Activated CD8-positive, alpha-beta memory T cell treated with anti-CD3 and anti-CD28 coated beads, Interleukin-2, amount 50 U/mL, for 24 hours (primary cell): ENCODE data around the gene MTHFD1L.

Source experiments
- DNase-seq: peaks from one replicate; pipeline ENCODE4 v3.0.0-alpha.2; 2020; ENCODE audit errors: extremely low read depth

MTHFD1L gene

GRCh38 chr6:150866147-150866990 lies 867 bp downstream of the MTHFD1L start:
- DNase-seq: peak; percentile 38

GRCh38 chr6:150866991-150867501 lies 1.5 kb downstream of the MTHFD1L start:
- no peak for DNase-seq

- no peak for DNase-seq
Observed at GRCh38 chr6:150868759-150869158, 3.3 kb downstream of the MTHFD1L start.

GRCh38 chr6:150874179-150874578 lies 8.7 kb downstream of the MTHFD1L start:
- no peak for DNase-seq

GRCh38 chr6:150875841-150876240 lies 10.3 kb downstream of the MTHFD1L start:
- DNase-seq: no peak

GRCh38 chr6:150876598-150876997 lies 11.1 kb downstream of the MTHFD1L start:
- no peak for DNase-seq

GRCh38 chr6:150877928-150878327 lies 12.4 kb downstream of the MTHFD1L start:
- DNase-seq: no peak

- DNase-seq: no peak
Observed at GRCh38 chr6:150878347-150879213, 13.1 kb downstream of the MTHFD1L start.

- no peak for DNase-seq
Observed at GRCh38 chr6:150880336-150880735, 14.8 kb downstream of the MTHFD1L start.

GRCh38 chr6:150881911-150882481 lies 16.5 kb downstream of the MTHFD1L start:
- no peak for DNase-seq

GRCh38 chr6:150883521-150883920 lies 18.0 kb downstream of the MTHFD1L start:
- DNase-seq: no peak

GRCh38 chr6:150886155-150886554 lies 20.7 kb downstream of the MTHFD1L start:
- no peak for DNase-seq

- DNase-seq: no peak
Observed at GRCh38 chr6:150887978-150888563, 22.6 kb downstream of the MTHFD1L start.

- DNase-seq: no peak
Observed at GRCh38 chr6:150890346-150890745, 24.8 kb downstream of the MTHFD1L start.

- DNase-seq: peak; percentile 23
Observed at GRCh38 chr6:150891888-150892485, 26.5 kb downstream of the MTHFD1L start.

- no peak for DNase-seq
Observed at GRCh38 chr6:150894191-150894744, 28.8 kb downstream of the MTHFD1L start.

GRCh38 chr6:150894935-150895552 lies 29.5 kb downstream of the MTHFD1L start:
- DNase-seq: no peak

GRCh38 chr6:150895928-150896632 lies 30.6 kb downstream of the MTHFD1L start:
- DNase-seq: no peak

- DNase-seq: no peak
Observed at GRCh38 chr6:150897400-150897943, 32.0 kb downstream of the MTHFD1L start.
